Adrenal gland (tissue), 5 donors: ENCODE results near the gene TGFB1.

Experiments used
- POLR2A ChIP-seq, 2 donors: fragments of 450-650 bp; IDR thresholded peaks; one replicate each; pipeline ENCODE4 v1.6.1; 2017; ENCODE audit warnings: antibody characterized with exemption in 2 of 2, mild to moderate bottlenecking in 2 of 2, moderate library complexity in 1 of 2
- TF ChIP-seq, protein P1 (sequence below), 6 experiments: fragments of 450-650 bp in 4 of 6; fragments of 200-600 bp in 2 of 6; sonication (generic) in 1 of 6; IDR thresholded peaks; 1 replicate in 5 of 6; 2 replicates in 1 of 6; pipeline versions ENCODE4 v1.5.1 to v1.8.0; 2016 to 2021; ENCODE audit warnings: antibody characterized with exemption in 6 of 6, mild to moderate bottlenecking in 2 of 6, moderate library complexity in 1 of 6
- donor health status: DM: no; HTN: no; CAD: no.

GRCh38 chr19:41324231-41324702, 29.5 kb downstream of the TGFB1 start:
- TF ChIP-seq, protein P1, sequence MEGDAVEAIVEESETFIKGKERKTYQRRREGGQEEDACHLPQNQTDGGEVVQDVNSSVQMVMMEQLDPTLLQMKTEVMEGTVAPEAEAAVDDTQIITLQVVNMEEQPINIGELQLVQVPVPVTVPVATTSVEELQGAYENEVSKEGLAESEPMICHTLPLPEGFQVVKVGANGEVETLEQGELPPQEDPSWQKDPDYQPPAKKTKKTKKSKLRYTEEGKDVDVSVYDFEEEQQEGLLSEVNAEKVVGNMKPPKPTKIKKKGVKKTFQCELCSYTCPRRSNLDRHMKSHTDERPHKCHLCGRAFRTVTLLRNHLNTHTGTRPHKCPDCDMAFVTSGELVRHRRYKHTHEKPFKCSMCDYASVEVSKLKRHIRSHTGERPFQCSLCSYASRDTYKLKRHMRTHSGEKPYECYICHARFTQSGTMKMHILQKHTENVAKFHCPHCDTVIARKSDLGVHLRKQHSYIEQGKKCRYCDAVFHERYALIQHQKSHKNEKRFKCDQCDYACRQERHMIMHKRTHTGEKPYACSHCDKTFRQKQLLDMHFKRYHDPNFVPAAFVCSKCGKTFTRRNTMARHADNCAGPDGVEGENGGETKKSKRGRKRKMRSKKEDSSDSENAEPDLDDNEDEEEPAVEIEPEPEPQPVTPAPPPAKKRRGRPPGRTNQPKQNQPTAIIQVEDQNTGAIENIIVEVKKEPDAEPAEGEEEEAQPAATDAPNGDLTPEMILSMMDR (IDR thresholded peaks at IDR 0.05), result no peak
- no peak for TF ChIP-seq POLR2A (IDR thresholded peaks at IDR 0.05)
